Neural progenitor cell (in vitro differentiated cells): ENCODE measurements around the gene SOBP. TPM values are rescaled to one million over a fixed set of nuclear protein-coding genes. Genes with fewer than 3 reads are reported as not detected.

Source experiments
- DNase-seq: peaks from one replicate; pipeline ENCODE4 v3.0.0-alpha.2; 2016; ENCODE audit warnings: low spot score
- H2AFZ ChIP-seq: fragments of 200-600 bp; sonication (generic); replicated peaks from 2 replicates; pipeline ENCODE4 v1.6.1; 2016; ENCODE audit warnings: antibody characterized with exemption
- H3F3A ChIP-seq: fragments of 200-600 bp; sonication (generic); 2 replicates; pipeline ENCODE4 v1.6.1; 2016; ENCODE audit warnings: antibody characterized with exemption, low read depth
- H3K27ac ChIP-seq: fragments of 200-600 bp; sonication (generic); 2 replicates; pipeline ENCODE4 v1.5.1; 2016; ENCODE audit warnings: mild to moderate bottlenecking
- H3K27me3 ChIP-seq: fragments of 200-600 bp; sonication (generic); 2 replicates; pipeline ENCODE4 v1.6.1; 2016; ENCODE audit warnings: mild to moderate bottlenecking, moderate library complexity
- H3K36me3 ChIP-seq: fragments of 200-600 bp; sonication (generic); 2 replicates; pipeline ENCODE4 v1.5.1; 2016
- H3K4me1 ChIP-seq: fragments of 200-600 bp; sonication (generic); 2 replicates; pipeline ENCODE4 v1.6.1; 2016; ENCODE audit warnings: mixed run types
- H3K4me2 ChIP-seq: fragments of 200-600 bp; sonication (generic); 2 replicates; pipeline ENCODE4 v1.6.1; 2016
- H3K4me3 ChIP-seq: fragments of 200-600 bp; sonication (generic); 2 replicates; pipeline ENCODE4 v1.5.1; 2016
- H3K79me2 ChIP-seq: fragments of 200-600 bp; sonication (generic); 2 replicates; pipeline ENCODE4 v1.6.1; 2016; ENCODE audit warnings: low read depth
- H3K9ac ChIP-seq: fragments of 200-600 bp; sonication (generic); 2 replicates; pipeline ENCODE4 v1.6.1; 2016
- H3K9me3 ChIP-seq: fragments of 200-600 bp; sonication (generic); 2 replicates; pipeline ENCODE4 v1.5.1; 2016; ENCODE audit warnings: low read depth
- H4K20me1 ChIP-seq: fragments of 200-600 bp; sonication (generic); 2 replicates; pipeline ENCODE4 v1.6.1; 2016; ENCODE audit warnings: low read depth
- H3K27ac Mint-ChIP-seq: 3 replicates; pipeline ENCODE4 v1.8.0; 2021; ENCODE audit warnings: mixed read lengths
- H3K27me3 Mint-ChIP-seq: 2 replicates; pipeline ENCODE4 v1.8.0; 2022; ENCODE audit warnings: low read depth, mild to moderate bottlenecking, inconsistent platforms, moderate library complexity, mixed read lengths; ENCODE audit not compliant: insufficient read depth
- H3K36me3 Mint-ChIP-seq: 3 replicates; pipeline ENCODE4 v1.8.0; 2021; ENCODE audit warnings: mixed read lengths
- H3K4me1 Mint-ChIP-seq: 3 replicates; pipeline ENCODE4 v1.8.0; 2021; ENCODE audit warnings: mixed read lengths
- H3K4me3 Mint-ChIP-seq: 3 replicates; pipeline ENCODE4 v1.8.0; 2021; ENCODE audit warnings: mild to moderate bottlenecking, moderate library complexity, mixed read lengths
- H3K9me3 Mint-ChIP-seq: 3 replicates; pipeline ENCODE4 v1.8.0; 2020; ENCODE audit warnings: mixed read lengths
- EZH2 ChIP-seq: fragments of 200-600 bp; sonication (generic); IDR thresholded peaks from 2 replicates; pipeline ENCODE4 v1.6.1; 2017; ENCODE audit warnings: antibody characterized with exemption, mild to moderate bottlenecking, moderate library complexity
- EZH2phosphoT487 ChIP-seq: fragments of 200-600 bp; sonication (generic); IDR thresholded peaks from 2 replicates; pipeline ENCODE4 v1.6.1; 2017; ENCODE audit warnings: antibody characterized with exemption
- total RNA-seq: library from RNA; depleted of rRNA; stranded (reverse); fragments of >200 nt; gene quantifications from 2 replicates; pipeline ENCODE4 v1.2.3, GENCODE V29; 2015; ENCODE audit warnings: low replicate concordance
- TF ChIP-seq, protein P1 (sequence below): fragments of 200-600 bp; sonication (generic); IDR thresholded peaks from 2 replicates; pipeline ENCODE4 v1.5.1; 2017; ENCODE audit warnings: antibody characterized with exemption, mild to moderate bottlenecking

Gene SOBP
- total RNA-seq, 1 donor from 2014 or later = 12.6 TPM

DNA sequence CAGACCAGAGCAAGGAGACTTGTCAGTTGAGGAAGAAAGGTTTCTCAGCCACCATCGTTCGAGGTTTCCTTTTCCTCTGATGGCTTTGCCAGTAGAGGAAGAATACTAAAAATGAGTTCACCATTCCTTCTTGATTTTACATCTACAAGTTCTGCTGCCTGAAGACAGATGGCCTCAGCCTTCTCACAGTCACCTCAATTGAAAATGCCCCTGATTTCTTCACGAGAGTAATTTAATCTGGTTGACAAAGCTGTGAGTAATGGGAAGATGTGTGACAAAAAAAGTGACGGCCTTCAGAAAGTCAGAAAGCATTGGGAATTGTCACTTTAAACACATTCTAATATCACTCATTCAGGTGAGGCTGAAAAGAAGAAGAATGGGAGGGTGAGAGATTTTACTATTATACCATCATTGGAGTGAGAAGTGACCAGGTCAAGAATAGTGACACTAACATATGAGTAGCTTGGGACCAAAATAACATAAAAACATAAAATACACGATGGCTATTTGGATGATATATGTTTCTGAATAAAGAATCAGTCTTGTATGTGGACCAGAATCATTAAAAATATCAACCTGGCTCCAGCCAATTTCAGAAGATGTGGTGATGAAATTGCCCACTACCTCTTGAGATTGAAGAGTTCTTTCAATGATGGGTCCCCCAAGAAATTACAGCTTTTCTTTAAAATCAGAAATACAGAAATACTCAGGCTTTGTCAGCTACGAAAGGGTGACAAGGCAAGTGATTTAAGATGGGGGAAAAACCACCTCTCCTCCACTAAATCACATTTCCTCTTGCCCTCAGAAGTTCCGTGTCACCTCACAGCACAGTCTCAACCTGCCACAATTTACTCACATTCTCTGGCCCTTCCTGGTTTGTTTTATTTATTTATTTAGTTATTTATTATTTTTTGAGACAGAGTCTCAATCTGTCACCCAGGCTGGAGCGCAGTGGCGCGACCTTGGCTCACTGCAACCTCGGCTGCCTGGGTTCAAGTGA is 147.7 kb downstream of the SOBP start:
- Mint-ChIP-seq H3K27ac (no peak overlapping the region), H3K4me1 (peaks cover 2% of the 10 kb centered on the region), H3K27me3 (peaks cover 4% of the 10 kb centered on the region), H3K4me3 (no peak overlapping the region), H3K36me3 (peaks cover 40% of the 10 kb centered on the region), H3K9me3 (no peaks in the 10 kb centered on the region)
- no peaks in the 10 kb centered on the region for H3K4me1 ChIP-seq
- no peak overlapping the region for H3K4me2 ChIP-seq
- no peak overlapping the region for H2AFZ ChIP-seq
- no peaks in the 10 kb centered on the region for H3K36me3 ChIP-seq
- no peak overlapping the region for H3K9ac ChIP-seq
- H3K79me2 ChIP-seq = no peaks in the 10 kb centered on the region
- H3F3A ChIP-seq = no peaks in the 10 kb centered on the region
- H3K4me3 ChIP-seq = no peak overlapping the region
- H3K27me3 ChIP-seq = peaks cover 8% of the 10 kb centered on the region
- H4K20me1 ChIP-seq = no peaks in the 10 kb centered on the region
- no peak overlapping the region for H3K27ac ChIP-seq
- H3K9me3 ChIP-seq = no peaks in the 10 kb centered on the region
- TF ChIP-seq EZH2phosphoT487 = no peak
- no peak for TF ChIP-seq EZH2
- TF ChIP-seq, protein P1, sequence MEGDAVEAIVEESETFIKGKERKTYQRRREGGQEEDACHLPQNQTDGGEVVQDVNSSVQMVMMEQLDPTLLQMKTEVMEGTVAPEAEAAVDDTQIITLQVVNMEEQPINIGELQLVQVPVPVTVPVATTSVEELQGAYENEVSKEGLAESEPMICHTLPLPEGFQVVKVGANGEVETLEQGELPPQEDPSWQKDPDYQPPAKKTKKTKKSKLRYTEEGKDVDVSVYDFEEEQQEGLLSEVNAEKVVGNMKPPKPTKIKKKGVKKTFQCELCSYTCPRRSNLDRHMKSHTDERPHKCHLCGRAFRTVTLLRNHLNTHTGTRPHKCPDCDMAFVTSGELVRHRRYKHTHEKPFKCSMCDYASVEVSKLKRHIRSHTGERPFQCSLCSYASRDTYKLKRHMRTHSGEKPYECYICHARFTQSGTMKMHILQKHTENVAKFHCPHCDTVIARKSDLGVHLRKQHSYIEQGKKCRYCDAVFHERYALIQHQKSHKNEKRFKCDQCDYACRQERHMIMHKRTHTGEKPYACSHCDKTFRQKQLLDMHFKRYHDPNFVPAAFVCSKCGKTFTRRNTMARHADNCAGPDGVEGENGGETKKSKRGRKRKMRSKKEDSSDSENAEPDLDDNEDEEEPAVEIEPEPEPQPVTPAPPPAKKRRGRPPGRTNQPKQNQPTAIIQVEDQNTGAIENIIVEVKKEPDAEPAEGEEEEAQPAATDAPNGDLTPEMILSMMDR = no peak
- no peak for DNase-seq

DNA sequence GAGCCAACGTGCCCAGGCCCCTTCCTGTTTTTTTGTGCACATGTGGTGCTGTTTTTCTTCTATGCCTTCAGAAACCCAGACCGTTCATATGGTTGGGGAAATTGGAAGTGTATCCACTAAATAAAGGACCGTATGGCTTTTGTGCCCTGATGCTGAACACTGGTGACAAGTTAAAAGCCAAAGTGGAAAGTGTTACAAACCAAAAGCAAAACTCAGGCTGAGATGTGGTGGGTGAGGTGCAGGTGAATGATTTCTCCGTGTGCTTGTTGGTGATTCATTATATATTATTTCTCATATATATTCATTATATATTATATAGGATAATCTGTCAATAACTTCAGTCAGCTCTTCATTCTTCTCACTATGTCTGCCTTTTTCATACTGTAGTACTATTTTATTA is 148.6 kb downstream of the SOBP start:
- Histone ChIP-seq H3K4me1 (no peaks in the 10 kb centered on the region), H3F3A (no peaks in the 10 kb centered on the region), H3K79me2 (no peaks in the 10 kb centered on the region), H3K9me3 (no peaks in the 10 kb centered on the region), H3K4me2 (no peak overlapping the region), H3K4me3 (no peak overlapping the region), H3K36me3 (no peaks in the 10 kb centered on the region), H2AFZ (no peak overlapping the region), H3K27me3 (peaks cover 8% of the 10 kb centered on the region), H4K20me1 (no peaks in the 10 kb centered on the region), H3K9ac (no peak overlapping the region), H3K27ac (no peak overlapping the region)
- Mint-ChIP-seq H3K4me1 (peaks cover 2% of the 10 kb centered on the region), H3K4me3 (no peak overlapping the region), H3K27ac (no peak overlapping the region), H3K36me3 (peaks cover 31% of the 10 kb centered on the region), H3K27me3 (peaks cover 4% of the 10 kb centered on the region), H3K9me3 (no peaks in the 10 kb centered on the region)
- TF ChIP-seq EZH2phosphoT487 (no peak), EZH2 (no peak)
- TF ChIP-seq, protein P1 = no peak
- DNase-seq = no peak

DNA sequence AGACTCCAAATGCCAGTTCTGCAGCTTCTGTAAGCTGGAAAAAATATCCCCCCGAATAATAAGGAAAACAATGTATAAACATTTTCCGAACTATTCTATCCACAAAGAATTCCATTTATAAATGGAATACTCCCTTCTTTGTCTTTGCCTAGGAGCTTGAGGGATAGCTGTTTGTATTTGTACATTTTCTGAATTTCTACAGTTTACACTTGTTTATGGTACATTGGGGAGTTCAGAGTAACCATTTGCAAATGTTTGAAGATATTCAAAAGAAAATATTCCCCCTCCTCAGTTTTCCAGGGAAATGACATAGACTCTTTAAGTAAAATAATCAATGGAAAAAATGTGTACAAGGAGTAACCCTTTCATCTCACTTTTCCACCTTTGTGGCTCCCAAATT is 149.6 kb downstream of the SOBP start:
- Mint-ChIP-seq H3K9me3 (no peaks in the 10 kb centered on the region), H3K4me3 (no peak overlapping the region), H3K27me3 (no peaks in the 10 kb centered on the region), H3K27ac (no peak overlapping the region), H3K36me3 (peaks cover 27% of the 10 kb centered on the region), H3K4me1 (peaks cover 2% of the 10 kb centered on the region)
- no peak for TF ChIP-seq EZH2phosphoT487
- no peak for TF ChIP-seq EZH2
- TF ChIP-seq, protein P1 = no peak
- no peaks in the 10 kb centered on the region for H3K27me3 ChIP-seq
- H2AFZ ChIP-seq = no peak overlapping the region
- no peak for DNase-seq
- no peaks in the 10 kb centered on the region for H3K36me3 ChIP-seq
- no peaks in the 10 kb centered on the region for H3F3A ChIP-seq
- no peak overlapping the region for H3K4me2 ChIP-seq
- no peaks in the 10 kb centered on the region for H4K20me1 ChIP-seq
- H3K4me1 ChIP-seq = no peaks in the 10 kb centered on the region
- no peak overlapping the region for H3K27ac ChIP-seq
- no peaks in the 10 kb centered on the region for H3K79me2 ChIP-seq
- no peak overlapping the region for H3K4me3 ChIP-seq
- no peaks in the 10 kb centered on the region for H3K9me3 ChIP-seq
- H3K9ac ChIP-seq = no peak overlapping the region
